ENCODE data around the gene LRTM2.

DNA sequence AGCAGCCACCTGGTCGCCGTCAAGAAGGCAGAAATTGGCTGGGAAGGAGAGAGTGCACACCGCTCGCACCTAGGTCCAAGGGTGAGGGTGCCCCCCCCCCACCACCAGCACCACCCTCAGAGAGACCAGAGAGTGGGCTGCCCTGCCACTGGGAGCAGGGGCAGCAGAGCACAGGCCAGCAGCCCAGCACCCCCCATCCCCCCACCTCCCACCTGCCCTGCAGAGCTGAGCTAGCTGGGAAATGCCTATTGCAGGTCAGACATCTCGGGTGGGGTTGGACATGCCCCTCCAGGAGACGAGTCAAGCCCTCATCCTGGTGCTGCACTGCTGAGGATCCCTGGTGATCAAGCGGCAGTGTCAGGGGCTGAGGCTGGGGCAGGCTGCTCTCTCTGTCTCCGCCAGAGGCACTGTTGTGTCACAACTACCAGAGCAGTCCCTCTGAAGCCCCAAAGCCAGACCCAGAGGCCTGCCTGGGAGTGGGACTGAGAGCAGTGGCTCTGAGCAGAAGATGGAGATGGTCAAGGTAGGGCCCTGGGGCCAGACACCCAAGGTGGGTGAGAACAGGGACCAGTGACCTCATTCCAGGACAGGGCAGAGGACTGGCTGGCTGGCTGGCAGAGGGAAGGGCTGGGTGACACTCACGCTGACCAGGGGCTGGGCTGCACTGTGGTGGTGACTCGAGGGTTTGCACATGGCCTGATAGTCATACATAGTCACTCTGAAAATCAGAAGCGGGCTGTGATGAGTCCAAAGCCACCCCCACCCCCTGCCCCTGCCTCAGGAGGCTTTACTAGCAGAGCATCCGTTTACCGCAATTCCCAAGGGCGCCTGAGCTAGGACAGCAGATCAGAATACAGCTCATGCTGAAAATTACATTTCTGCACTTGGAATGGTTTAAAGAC is 19.7 kb upstream of the LRTM2 start:
- TF ChIP-seq, protein P1, sequence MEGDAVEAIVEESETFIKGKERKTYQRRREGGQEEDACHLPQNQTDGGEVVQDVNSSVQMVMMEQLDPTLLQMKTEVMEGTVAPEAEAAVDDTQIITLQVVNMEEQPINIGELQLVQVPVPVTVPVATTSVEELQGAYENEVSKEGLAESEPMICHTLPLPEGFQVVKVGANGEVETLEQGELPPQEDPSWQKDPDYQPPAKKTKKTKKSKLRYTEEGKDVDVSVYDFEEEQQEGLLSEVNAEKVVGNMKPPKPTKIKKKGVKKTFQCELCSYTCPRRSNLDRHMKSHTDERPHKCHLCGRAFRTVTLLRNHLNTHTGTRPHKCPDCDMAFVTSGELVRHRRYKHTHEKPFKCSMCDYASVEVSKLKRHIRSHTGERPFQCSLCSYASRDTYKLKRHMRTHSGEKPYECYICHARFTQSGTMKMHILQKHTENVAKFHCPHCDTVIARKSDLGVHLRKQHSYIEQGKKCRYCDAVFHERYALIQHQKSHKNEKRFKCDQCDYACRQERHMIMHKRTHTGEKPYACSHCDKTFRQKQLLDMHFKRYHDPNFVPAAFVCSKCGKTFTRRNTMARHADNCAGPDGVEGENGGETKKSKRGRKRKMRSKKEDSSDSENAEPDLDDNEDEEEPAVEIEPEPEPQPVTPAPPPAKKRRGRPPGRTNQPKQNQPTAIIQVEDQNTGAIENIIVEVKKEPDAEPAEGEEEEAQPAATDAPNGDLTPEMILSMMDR (IDR thresholded peaks at IDR 0.05 in 2 of 3, conservative IDR thresholded peaks at IDR 0.05 in 1 of 3; ENCODE audit: borderline replicate concordance in 1 of 3, insufficient read depth in 1 of 3, low read depth in 2 of 3, low read length in 2 of 3): no peak
- TF ChIP-seq EZH2 (IDR thresholded peaks at IDR 0.05) (no peak), SP1 (IDR thresholded peaks at IDR 0.05; ENCODE audit: low read depth) (no peak), POLR2AphosphoS5 (IDR thresholded peaks at IDR 0.05; ENCODE audit: low read depth, low read length) (no peak), ZFX (IDR thresholded peaks at IDR 0.05) (no peak), POLR2A (IDR thresholded peaks at IDR 0.05; ENCODE audit: borderline replicate concordance, extremely low read depth, insufficient read depth, insufficient read length) (no peak), SIN3A (IDR thresholded peaks at IDR 0.05; ENCODE audit: low read depth) (no peak), EZH2phosphoT487 (IDR thresholded peaks at IDR 0.05; ENCODE audit: borderline replicate concordance) (no peak), TCF7L2 (IDR thresholded peaks at IDR 0.05; ENCODE audit: borderline replicate concordance, extremely low read depth, insufficient read depth, insufficient read length) (no peak), EGR1 (IDR thresholded peaks at IDR 0.05; ENCODE audit: low read depth) (no peak), CEBPB (IDR thresholded peaks at IDR 0.05; ENCODE audit: low read depth) (no peak)
- TF ChIP-seq, protein P2, sequence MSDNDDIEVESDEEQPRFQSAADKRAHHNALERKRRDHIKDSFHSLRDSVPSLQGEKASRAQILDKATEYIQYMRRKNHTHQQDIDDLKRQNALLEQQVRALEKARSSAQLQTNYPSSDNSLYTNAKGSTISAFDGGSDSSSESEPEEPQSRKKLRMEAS (IDR thresholded peaks at IDR 0.05): no peak
- TF ChIP-seq, protein P3, sequence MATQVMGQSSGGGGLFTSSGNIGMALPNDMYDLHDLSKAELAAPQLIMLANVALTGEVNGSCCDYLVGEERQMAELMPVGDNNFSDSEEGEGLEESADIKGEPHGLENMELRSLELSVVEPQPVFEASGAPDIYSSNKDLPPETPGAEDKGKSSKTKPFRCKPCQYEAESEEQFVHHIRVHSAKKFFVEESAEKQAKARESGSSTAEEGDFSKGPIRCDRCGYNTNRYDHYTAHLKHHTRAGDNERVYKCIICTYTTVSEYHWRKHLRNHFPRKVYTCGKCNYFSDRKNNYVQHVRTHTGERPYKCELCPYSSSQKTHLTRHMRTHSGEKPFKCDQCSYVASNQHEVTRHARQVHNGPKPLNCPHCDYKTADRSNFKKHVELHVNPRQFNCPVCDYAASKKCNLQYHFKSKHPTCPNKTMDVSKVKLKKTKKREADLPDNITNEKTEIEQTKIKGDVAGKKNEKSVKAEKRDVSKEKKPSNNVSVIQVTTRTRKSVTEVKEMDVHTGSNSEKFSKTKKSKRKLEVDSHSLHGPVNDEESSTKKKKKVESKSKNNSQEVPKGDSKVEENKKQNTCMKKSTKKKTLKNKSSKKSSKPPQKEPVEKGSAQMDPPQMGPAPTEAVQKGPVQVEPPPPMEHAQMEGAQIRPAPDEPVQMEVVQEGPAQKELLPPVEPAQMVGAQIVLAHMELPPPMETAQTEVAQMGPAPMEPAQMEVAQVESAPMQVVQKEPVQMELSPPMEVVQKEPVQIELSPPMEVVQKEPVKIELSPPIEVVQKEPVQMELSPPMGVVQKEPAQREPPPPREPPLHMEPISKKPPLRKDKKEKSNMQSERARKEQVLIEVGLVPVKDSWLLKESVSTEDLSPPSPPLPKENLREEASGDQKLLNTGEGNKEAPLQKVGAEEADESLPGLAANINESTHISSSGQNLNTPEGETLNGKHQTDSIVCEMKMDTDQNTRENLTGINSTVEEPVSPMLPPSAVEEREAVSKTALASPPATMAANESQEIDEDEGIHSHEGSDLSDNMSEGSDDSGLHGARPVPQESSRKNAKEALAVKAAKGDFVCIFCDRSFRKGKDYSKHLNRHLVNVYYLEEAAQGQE (IDR thresholded peaks at IDR 0.05; ENCODE audit: low read depth): no peak
